GM18870 (cell line): ENCODE data around the gene MTHFD1.
A peak's percentile ranks its signal among the peaks of the same experiment; 100 is the strongest.

Experiments
- ATAC-seq: cut with Tn5 transposase; IDR thresholded peaks from one replicate; pipeline ENCODE4 v1.9.1; 2021; ENCODE audit warnings: moderate library complexity; ENCODE audit not compliant: unreplicated experiment

Gene MTHFD1

GRCh38 chr14:64444984-64445845, 57.1 kb downstream of the MTHFD1 start:
- ATAC-seq: peak; percentile 92

GRCh38 chr14:64447876-64448670, 59.9 kb downstream of the MTHFD1 start:
- no peak for ATAC-seq

GRCh38 chr14:64450255-64450654, 62.1 kb downstream of the MTHFD1 start:
- ATAC-seq: no peak

- ATAC-seq: no peak
Measured at GRCh38 chr14:64454671-64455070, 66.5 kb downstream of the MTHFD1 start.

GRCh38 chr14:64459405-64460136, 71.4 kb downstream of the MTHFD1 start:
- ATAC-seq: no peak

GRCh38 chr14:64461221-64461620, 73.1 kb downstream of the MTHFD1 start:
- no peak for ATAC-seq

GRCh38 chr14:64463195-64463594, 75.0 kb downstream of the MTHFD1 start:
- no peak for ATAC-seq

GRCh38 chr14:64463873-64464272, 75.7 kb downstream of the MTHFD1 start:
- no peak for ATAC-seq

- ATAC-seq: no peak
Measured at GRCh38 chr14:64464651-64465050, 76.5 kb downstream of the MTHFD1 start.

- ATAC-seq: peak; percentile 43
Measured at GRCh38 chr14:64465191-64465822, 77.2 kb downstream of the MTHFD1 start, which contains the start of gene AKAP5. AKAP5 (plus strand) TSS chr14:64465499; CDS start chr14:64468395, 2,896 bp downstream.

GRCh38 chr14:64465831-64466554, 77.8 kb downstream of the MTHFD1 start:
- ATAC-seq: no peak

GRCh38 chr14:64467101-64467500, 78.9 kb downstream of the MTHFD1 start:
- ATAC-seq: no peak

GRCh38 chr14:64467566-64467965, 79.4 kb downstream of the MTHFD1 start:
- ATAC-seq: no peak

- ATAC-seq: no peak
Measured at GRCh38 chr14:64468451-64468850, 80.3 kb downstream of the MTHFD1 start.

- no peak for ATAC-seq
Measured at GRCh38 chr14:64474041-64474440, 85.9 kb downstream of the MTHFD1 start.

- ATAC-seq: no peak
Measured at GRCh38 chr14:64474698-64475097, 86.5 kb downstream of the MTHFD1 start.

- no peak for ATAC-seq
Measured at GRCh38 chr14:64475585-64476273, 87.6 kb downstream of the MTHFD1 start.

GRCh38 chr14:64476438-64476837, 88.3 kb downstream of the MTHFD1 start:
- ATAC-seq: no peak

GRCh38 chr14:64478634-64479250, 90.6 kb downstream of the MTHFD1 start:
- ATAC-seq: no peak
